GM21737 (cell line): Measurements from ENCODE around the gene DPH7.
"Not testable (repeated sequence)": the region's sequence is repeated elsewhere in the genome, so short reads cannot be mapped to it uniquely, and the experiment has no call there.

Experiments used
- ATAC-seq: cut with Tn5 transposase; IDR thresholded peaks from one replicate; pipeline ENCODE4 v1.9.1; 2021; ENCODE audit warnings: mild to moderate bottlenecking, moderate library complexity; ENCODE audit not compliant: unreplicated experiment

DPH7 gene

GRCh38 chr9:137578518-137579258 is at the start of gene DPH7:
Gene DPH7 (minus strand): TSS chr9:137578925. CDS start chr9:137578777, 148 bp downstream.
- peak; percentile 79 for ATAC-seq

GRCh38 chr9:137627406-137627805 is 48.7 kb upstream of the DPH7 start:
- not testable (repeated sequence) for ATAC-seq

GRCh38 chr9:137626464-137626863 is 47.7 kb upstream of the DPH7 start:
- ATAC-seq, result no peak

GRCh38 chr9:137622211-137622610 is 43.5 kb upstream of the DPH7 start:
- not testable (repeated sequence) for ATAC-seq

- ATAC-seq, result no peak
Measured at GRCh38 chr9:137621131-137621757, 42.5 kb upstream of the DPH7 start.

- no peak for ATAC-seq
Measured at GRCh38 chr9:137620581-137620980, 41.9 kb upstream of the DPH7 start.

- no peak for ATAC-seq
Measured at GRCh38 chr9:137620048-137620405, 41.3 kb upstream of the DPH7 start.

- peak; percentile 8 for ATAC-seq
Measured at GRCh38 chr9:137619240-137620047, 40.7 kb upstream of the DPH7 start.

GRCh38 chr9:137618105-137619067 is 39.7 kb upstream of the DPH7 start, which contains the start of gene EHMT1:
Gene EHMT1 (plus strand): TSS chr9:137619005. CDS start chr9:137619029, 24 bp downstream.
- ATAC-seq, result peak; percentile 63

GRCh38 chr9:137615387-137615871 is 36.7 kb upstream of the DPH7 start:
- no peak for ATAC-seq

GRCh38 chr9:137614631-137615386 is 36.1 kb upstream of the DPH7 start:
- no peak for ATAC-seq

- ATAC-seq, result no peak
Measured at GRCh38 chr9:137613738-137614523, 35.2 kb upstream of the DPH7 start.

- ATAC-seq, result no peak
Measured at GRCh38 chr9:137613259-137613658, 34.5 kb upstream of the DPH7 start.

GRCh38 chr9:137612741-137613142 is 34.0 kb upstream of the DPH7 start:
- no peak for ATAC-seq

GRCh38 chr9:137611623-137612609 is 33.2 kb upstream of the DPH7 start:
- ATAC-seq, result no peak

GRCh38 chr9:137610944-137611343 is 32.2 kb upstream of the DPH7 start:
- no peak for ATAC-seq

GRCh38 chr9:137607141-137607857 is 28.6 kb upstream of the DPH7 start:
- ATAC-seq, result no peak
